H1 (cell line): ENCODE data around the gene TNIK. TPM values are rescaled to one million over a fixed set of nuclear protein-coding genes. Genes with fewer than 3 reads are reported as not detected.

Experiments used
- CTCF ChIA-PET: fragments of 300-600 bp; sonication (Branson Sonifier 250); formaldehyde crosslinking; loops from one replicate; lab custom pipeline; 2021; ENCODE audit not compliant: partially characterized antibody; lab: Charles Lee
- POLR2A ChIA-PET: fragments of 300-600 bp; sonication (Branson Sonifier 250); formaldehyde crosslinking; loops from one replicate; lab custom pipeline; 2021; ENCODE audit warnings: inconsistent platforms; ENCODE audit not compliant: partially characterized antibody; lab: Charles Lee
- DNase-seq, 2 experiments: peaks; one replicate each; pipeline versions ENCODE4 v3.0.0 to v3.0.0-alpha.2; 2010 to 2022; ENCODE audit warnings: low spot score in 2 of 2, low read depth in 1 of 2, mixed read lengths in 1 of 2
- FAIRE-seq: peaks from 2 replicates; lab custom pipeline; 2011; peaks lifted over from hg19 to GRCh38; lab: Jason Lieb, UNC
- H2AFZ ChIP-seq: 2 replicates; pipeline ENCODE4 v1.8.1; 2012; ENCODE audit warnings: low read length, inconsistent platforms
- H2AK5ac ChIP-seq: 2 replicates; pipeline ENCODE4 v1.6.1; 2013; ENCODE audit warnings: low read depth, low read length
- H2BK120ac ChIP-seq: replicated peaks from 2 replicates; pipeline ENCODE3; 2013; ENCODE audit warnings: low read depth, low read length, inconsistent platforms
- H2BK12ac ChIP-seq: 2 replicates; pipeline ENCODE4 v1.6.1; 2013; ENCODE audit warnings: low read depth, low read length
- H2BK15ac ChIP-seq: 2 replicates; pipeline ENCODE4 v1.6.1; 2013; ENCODE audit warnings: low read length
- H2BK20ac ChIP-seq: 2 replicates; pipeline ENCODE4 v1.6.1; 2013; ENCODE audit warnings: low read length
- H2BK5ac ChIP-seq: 2 replicates; pipeline ENCODE4 v1.6.1; 2013; ENCODE audit warnings: low read depth, low read length
- H3K14ac ChIP-seq: 2 replicates; pipeline ENCODE4 v1.6.1; 2013; ENCODE audit warnings: inconsistent platforms; ENCODE audit not compliant: insufficient read length
- H3K18ac ChIP-seq: 2 replicates; pipeline ENCODE4 v1.6.1; 2013; ENCODE audit warnings: low read length; ENCODE audit errors: extremely low read depth
- H3K23ac ChIP-seq: 2 replicates; pipeline ENCODE4 v1.6.1; 2013; ENCODE audit warnings: inconsistent platforms; ENCODE audit not compliant: insufficient read length
- H3K23me2 ChIP-seq: 2 replicates; pipeline ENCODE4 v1.6.1; 2013; ENCODE audit warnings: low read depth, low read length
- H3K27ac ChIP-seq: 2 replicates; pipeline ENCODE4 v1.6.1; 2011; ENCODE audit warnings: low read depth, low read length, inconsistent platforms
- H3K27me3 ChIP-seq, 4 experiments: replicated peaks in 1 of 4; 1 replicate in 1 of 4; 2 replicates in 3 of 4; pipeline versions ENCODE4 v1.6.1 to v1.8.1; 2011 to 2013; ENCODE audit warnings: low read length in 3 of 4, mild to moderate bottlenecking in 3 of 4, inconsistent platforms in 2 of 4, mixed read lengths in 2 of 4, moderate library complexity in 1 of 4; ENCODE audit not compliant: control insufficient read depth in 3 of 4, insufficient read depth in 3 of 4; ENCODE audit errors: extremely low read depth in 1 of 4
- H3K36me3 ChIP-seq, 4 experiments: 2 replicates each; pipeline versions ENCODE4 v1.6.1 to v1.8.1; 2011 to 2013; ENCODE audit warnings: mild to moderate bottlenecking in 4 of 4, low read length in 3 of 4, moderate library complexity in 2 of 4, control low read depth in 1 of 4, inconsistent platforms in 1 of 4; ENCODE audit not compliant: insufficient read depth in 4 of 4, control insufficient read depth in 2 of 4
- H3K4ac ChIP-seq: replicated peaks from 2 replicates; pipeline ENCODE3; 2013; ENCODE audit warnings: low read length, low read depth, mixed read lengths, inconsistent platforms; ENCODE audit not compliant: insufficient read length
- H3K4me1 ChIP-seq, 4 experiments: replicated peaks in 1 of 4; 1 replicate in 1 of 4; 2 replicates in 3 of 4; pipeline versions ENCODE4 v1.6.1 to v1.8.1; 2011 to 2013; ENCODE audit warnings: low read length in 3 of 4, inconsistent platforms in 2 of 4, mixed read lengths in 1 of 4; ENCODE audit not compliant: insufficient read depth in 4 of 4, control insufficient read depth in 3 of 4
- H3K4me2 ChIP-seq, 2 experiments: 2 replicates each; pipeline versions ENCODE4 v1.6.1 to v1.8.1; 2011 to 2013; ENCODE audit warnings: low read depth in 2 of 2, low read length in 2 of 2, control low read depth in 1 of 2, inconsistent platforms in 1 of 2, mild to moderate bottlenecking in 1 of 2; ENCODE audit not compliant: insufficient read depth in 1 of 2
- H3K4me3 ChIP-seq, 4 experiments: fragments of 200-600, 300-600 bp in 1 of 4; sonication (generic), shearing (Covaris generic), sonication (Bioruptor Twin) in 1 of 4; 2 replicates each; pipeline versions ENCODE4 v1.5.1 to v1.8.1; 2011 to 2016; ENCODE audit warnings: low read length in 4 of 4, low read depth in 3 of 4, control low read depth in 2 of 4, inconsistent platforms in 2 of 4, mild to moderate bottlenecking in 2 of 4, mixed read lengths in 1 of 4, moderate library complexity in 1 of 4; ENCODE audit not compliant: insufficient read depth in 2 of 4; ENCODE audit errors: extremely low read depth in 1 of 4
- H3K56ac ChIP-seq: replicated peaks from 2 replicates; pipeline ENCODE3; 2013; ENCODE audit warnings: low read depth, mild to moderate bottlenecking, mixed read lengths, low read length, inconsistent platforms; ENCODE audit not compliant: insufficient read length
- H3K79me1 ChIP-seq: 2 replicates; pipeline ENCODE4 v1.6.1; 2013; ENCODE audit warnings: low read depth, low read length, control low read depth
- H3K79me2 ChIP-seq, 2 experiments: 2 replicates each; pipeline versions ENCODE4 v1.6.1 to v1.8.1; 2012 to 2013; ENCODE audit warnings: low read length in 2 of 2, mild to moderate bottlenecking in 2 of 2, inconsistent platforms in 1 of 2; ENCODE audit not compliant: insufficient read depth in 2 of 2, control insufficient read depth in 1 of 2
- H3K9ac ChIP-seq, 4 experiments: replicated peaks in 1 of 4; 1 replicate in 1 of 4; 2 replicates in 3 of 4; pipeline versions ENCODE4 v1.6.1 to v1.8.1; 2011 to 2013; ENCODE audit warnings: low read depth in 3 of 4, low read length in 3 of 4, control low read depth in 2 of 4, mild to moderate bottlenecking in 2 of 4, moderate library complexity in 2 of 4, inconsistent platforms in 1 of 4; ENCODE audit errors: extremely low read depth in 1 of 4
- H3K9me3 ChIP-seq, 2 experiments: 2 replicates each; pipeline versions ENCODE4 v1.6.1 to v1.8.1; 2012 to 2013; ENCODE audit warnings: mild to moderate bottlenecking in 2 of 2, moderate library complexity in 2 of 2, control low read depth in 1 of 2, inconsistent platforms in 1 of 2, low read depth in 1 of 2, low read length in 1 of 2, mixed read lengths in 1 of 2; ENCODE audit not compliant: insufficient read depth in 2 of 2
- H4K20me1 ChIP-seq, 2 experiments: replicated peaks in 1 of 2; 2 replicates each; pipeline versions ENCODE3 to v1.8.1; 2011 to 2013; ENCODE audit warnings: inconsistent platforms in 2 of 2, low read length in 2 of 2, mild to moderate bottlenecking in 1 of 2; ENCODE audit not compliant: insufficient read depth in 2 of 2, control insufficient read depth in 1 of 2
- H4K5ac ChIP-seq: 2 replicates; pipeline ENCODE4 v1.6.1; 2013; ENCODE audit warnings: low read length, low read depth, mixed read lengths, inconsistent platforms; ENCODE audit not compliant: insufficient read length
- H4K8ac ChIP-seq: 2 replicates; pipeline ENCODE4 v1.8.0; 2013; ENCODE audit warnings: mild to moderate bottlenecking, moderate library complexity, low read length, inconsistent platforms; ENCODE audit not compliant: insufficient read depth; ENCODE audit errors: extremely low read depth
- H4K91ac ChIP-seq: replicated peaks from 2 replicates; pipeline ENCODE3; 2013; ENCODE audit warnings: low read length, mixed read lengths, inconsistent platforms; ENCODE audit not compliant: insufficient read length
- BACH1 ChIP-seq: IDR thresholded peaks from 2 replicates; pipeline ENCODE4 v1.6.1; 2012; ENCODE audit warnings: low read length, improper control_type of control experiment
- BRCA1 ChIP-seq: IDR thresholded peaks from 2 replicates; pipeline ENCODE4 v1.6.1; 2012; ENCODE audit warnings: low read depth, low read length, improper control_type of control experiment
- HDAC2 ChIP-seq, 2 experiments: fragments of 300-600 bp in 1 of 2; sonication (generic) in 1 of 2; IDR thresholded peaks; 2 replicates each; pipeline ENCODE4 v1.6.1; 2011 to 2012; ENCODE audit warnings: low read depth in 2 of 2, low read length in 2 of 2, mild to moderate bottlenecking in 2 of 2, moderate library complexity in 2 of 2, borderline replicate concordance in 1 of 2, inconsistent platforms in 1 of 2
- KDM1A ChIP-seq: fragments of 200-600, 300-600 bp; sonication (generic); IDR thresholded peaks from 2 replicates; pipeline ENCODE4 v1.7.1; 2016; ENCODE audit warnings: mild to moderate bottlenecking, low read length, borderline replicate concordance
- KDM4A ChIP-seq: IDR thresholded peaks from one replicate; pipeline ENCODE4 v1.7.1; 2012; ENCODE audit warnings: low read depth, mild to moderate bottlenecking, moderate library complexity, low read length, inconsistent platforms; ENCODE audit not compliant: severe bottlenecking
- NANOG ChIP-seq: IDR thresholded peaks from 2 replicates; pipeline ENCODE4 v1.6.1; 2011; ENCODE audit warnings: low read length, low read depth, mild to moderate bottlenecking, inconsistent platforms; ENCODE audit not compliant: insufficient read depth, poor library complexity, severe bottlenecking
- POLR2A ChIP-seq, 2 experiments: IDR thresholded peaks; 1 replicate in 1 of 2; 2 replicates in 1 of 2; pipeline ENCODE4 v1.6.1; 2011; ENCODE audit warnings: low read depth in 2 of 2, low read length in 2 of 2, mild to moderate bottlenecking in 2 of 2; ENCODE audit errors: control extremely low read depth in 1 of 2
- POLR2AphosphoS5 ChIP-seq: IDR thresholded peaks from 2 replicates; pipeline ENCODE4 v1.6.1; 2011; ENCODE audit warnings: low read depth, low read length
- POU5F1 ChIP-seq: IDR thresholded peaks from 2 replicates; pipeline ENCODE4 v1.6.1; 2011; ENCODE audit warnings: low read depth, mild to moderate bottlenecking, low read length, moderate library complexity
- RFX5 ChIP-seq: IDR thresholded peaks from 2 replicates; pipeline ENCODE4 v1.6.1; 2011; ENCODE audit warnings: low read depth, low read length, improper control_type of control experiment, borderline replicate concordance
- SIN3A ChIP-seq, 2 experiments: IDR thresholded peaks in 1 of 2; conservative IDR thresholded peaks in 1 of 2; 2 replicates each; pipeline ENCODE4 v1.6.1; 2011 to 2012; ENCODE audit warnings: low read length in 2 of 2, improper control_type of control experiment in 1 of 2, low read depth in 1 of 2, mild to moderate bottlenecking in 1 of 2
- SIRT6 ChIP-seq: IDR thresholded peaks from one replicate; pipeline ENCODE4 v1.7.1; 2012; ENCODE audit warnings: low read length, inconsistent platforms
- SP1 ChIP-seq: IDR thresholded peaks from 2 replicates; pipeline ENCODE4 v1.6.1; 2011; ENCODE audit warnings: low read depth, low read length
- SP4 ChIP-seq: IDR thresholded peaks from 2 replicates; pipeline ENCODE4 v1.6.1; 2012; ENCODE audit warnings: low read length, inconsistent platforms
- TAF1 ChIP-seq: IDR thresholded peaks from 2 replicates; pipeline ENCODE4 v1.6.1; 2011; ENCODE audit warnings: mild to moderate bottlenecking, low read depth, low read length
- ZNF274 ChIP-seq: IDR thresholded peaks from 2 replicates; pipeline ENCODE4 v1.7.0; 2012; ENCODE audit warnings: low read length, borderline replicate concordance; ENCODE audit errors: extremely low read depth
- polyA plus RNA-seq, 7 experiments: library from polyadenylated mRNA; depleted of rRNA in 3 of 7; stranded (reverse) in 5 of 7; unstranded in 2 of 7; fragments of >200 nt in 5 of 7; fragments of 200-250 nt in 2 of 7; gene quantifications; 1 replicate in 5 of 7; 2 replicates in 1 of 7; 4 replicates in 1 of 7; pipeline versions ENCODE4 v1.2.1 to v1.2.3, GENCODE V29; 2011 to 2013; ENCODE audit warnings: missing spikeins in 2 of 7, mixed read lengths in 2 of 7
- total RNA-seq: library from RNA; stranded (reverse); fragmentation: NEBNext Ultra II Directional; extraction: Animal tissue kit (Norgen Biotek cat#: 25700); gene quantifications from 2 replicates; pipeline ENCODE4 v1.2.1, GENCODE V29; 2021

TNIK gene
- total and polyA plus RNA-seq, 2 of the 8 experiments (the other 6 are each of a cell fraction or from before 2014, with no cell fraction given): 7.4 to 42.0 TPM

GRCh38 chr3:171249245-171249644 is 211.0 kb downstream of the TNIK start:
- H3K9me3 ChIP-seq: no peaks in the 10 kb centered on the region
- H3K9ac ChIP-seq: no peak overlapping the region
- no peaks in the 10 kb centered on the region for H4K20me1 ChIP-seq
- no peak overlapping the region for H2BK15ac ChIP-seq
- FAIRE-seq (no peak), DNase-seq (no peak)
- H3K79me1 ChIP-seq: no peaks in the 10 kb centered on the region; the same call in 1 of the 2 replicates
- H3K23me2 ChIP-seq: no peaks in the 10 kb centered on the region; the same call in 1 of the 2 replicates
- no peak overlapping the region for H2BK20ac ChIP-seq
- no peak overlapping the region for H3K14ac ChIP-seq
- no peak overlapping the region for H2AFZ ChIP-seq
- no peak overlapping the region for H3K27ac ChIP-seq
- H3K79me2 ChIP-seq: peaks cover 0 to 2% of the 10 kb centered on the region in 2 experiments; a peak in 1 of 4 replicates
- H3K18ac ChIP-seq: no peak overlapping the region
- no peak overlapping the region for H3K4ac ChIP-seq
- H3K36me3 ChIP-seq: no peaks in the 10 kb centered on the region
- no peak overlapping the region for H3K23ac ChIP-seq
- no peak overlapping the region for H4K91ac ChIP-seq
- no peak overlapping the region for H3K56ac ChIP-seq
- TF ChIP-seq SIRT6: no peak
- TF ChIP-seq BRCA1: no peak
- TF ChIP-seq HDAC2 (IDR thresholded peaks at IDR 0.05; ENCODE audit: borderline replicate concordance in 1 of 2, low read depth in 2 of 2, low read length in 2 of 2): no peak
- TF ChIP-seq ZNF274: no peak
- no peak for TF ChIP-seq SP4
- no peak for TF ChIP-seq RFX5
- no peak for TF ChIP-seq KDM4A
- no peak for TF ChIP-seq POLR2A (IDR thresholded peaks at IDR 0.05; ENCODE audit: control extremely low read depth in 1 of 2, low read depth in 2 of 2, low read length in 2 of 2)
- no peak for TF ChIP-seq SIN3A (conservative IDR thresholded peaks at IDR 0.05 in 1 of 2, IDR thresholded peaks at IDR 0.05 in 1 of 2; ENCODE audit: low read depth in 1 of 2, low read length in 2 of 2)
- TF ChIP-seq NANOG: no peak
- no peak for TF ChIP-seq BACH1
- TF ChIP-seq TAF1: no peak
- no peak for TF ChIP-seq SP1
- TF ChIP-seq POLR2AphosphoS5: no peak
- TF ChIP-seq KDM1A: no peak
- no peak for TF ChIP-seq POU5F1
- no peak overlapping the region for H3K4me2 ChIP-seq
- H3K27me3 ChIP-seq: no peaks in the 10 kb centered on the region
- H4K5ac ChIP-seq: no peak overlapping the region
- no peak overlapping the region for H2BK12ac ChIP-seq
- H3K4me1 ChIP-seq: no peaks in the 10 kb centered on the region
- ChIA-PET CTCF (interaction anchor here (0.6 to 1.6 kb wide), 4 partner anchors 9 to 301 kb away, joined by 3 to 4 read pairs (median 3); no protein-coding TSS in a partner anchor), POLR2A (no interaction called here)
- H2BK5ac ChIP-seq: no peak overlapping the region
- H2AK5ac ChIP-seq: no peak overlapping the region
- H3K4me3 ChIP-seq: no peak overlapping the region
- no peak overlapping the region for H2BK120ac ChIP-seq
- H4K8ac ChIP-seq: no peak overlapping the region
